HepG2 (cell line): ENCODE results near the gene AMER2.

ENCODE experiments used
- RBM22 ChIP-seq: fragments of 200-400 bp; formaldehyde crosslinking; optimal IDR thresholded peaks from 2 replicates; pipeline ENCODE3; 2017; ENCODE audit warnings: mild to moderate bottlenecking, low read length, moderate library complexity
- SP140L ChIP-seq: sonication (generic); formaldehyde crosslinking; IDR thresholded peaks from 2 replicates; pipeline ENCODE4 v1.4.0; 2020; ENCODE audit warnings: missing genetic modification reagents, borderline replicate concordance
- TRIM24 ChIP-seq: sonication (generic); formaldehyde crosslinking; IDR thresholded peaks from 2 replicates; pipeline ENCODE4 v1.8.0; 2022; ENCODE audit warnings: mild to moderate bottlenecking, missing genetic modification reagents
- ZNF3 ChIP-seq: IDR thresholded peaks from 2 replicates; pipeline ENCODE4 v1.7.0; 2017; ENCODE audit warnings: inconsistent platforms
- ZNF883 ChIP-seq: sonication (generic); formaldehyde crosslinking; IDR thresholded peaks from 2 replicates; pipeline ENCODE4 v1.5.1; 2020; ENCODE audit warnings: mild to moderate bottlenecking, missing genetic modification reagents; ENCODE audit errors: not compliant biosample characterization
- TF ChIP-seq, protein P1 (sequence below), 2 experiments: IDR thresholded peaks; 2 replicates each; pipeline ENCODE4 v1.6.1; 2011 to 2012; ENCODE audit warnings: low read length in 2 of 2, borderline replicate concordance in 1 of 2, low read depth in 1 of 2, mild to moderate bottlenecking in 1 of 2, moderate library complexity in 1 of 2
- TF ChIP-seq, protein P2 (sequence below): sonication (generic); formaldehyde crosslinking; IDR thresholded peaks from 2 replicates; pipeline ENCODE4 v1.5.0; 2020; ENCODE audit warnings: mild to moderate bottlenecking, missing genetic modification reagents, moderate library complexity

DNA sequence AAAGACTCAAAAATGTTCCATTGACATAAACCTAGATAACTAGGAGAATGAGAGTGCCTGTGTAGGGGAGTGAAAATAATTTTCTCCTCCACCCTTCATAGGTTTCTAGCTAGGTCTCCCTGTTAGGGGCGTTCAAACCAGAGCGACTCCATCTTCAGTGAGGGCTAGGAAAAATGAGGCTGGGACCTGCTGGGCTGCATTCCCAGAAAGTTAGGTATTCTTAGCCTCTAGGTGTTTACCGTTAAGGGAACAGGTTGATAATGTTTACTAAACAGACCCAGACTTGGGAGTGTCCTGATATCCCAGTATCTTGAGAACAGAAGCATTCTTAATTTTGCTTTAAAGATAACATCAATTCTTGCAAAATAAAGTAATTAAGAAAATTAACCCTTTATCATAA is 56.0 kb downstream of the AMER2 start:
- TF ChIP-seq, protein P1, sequence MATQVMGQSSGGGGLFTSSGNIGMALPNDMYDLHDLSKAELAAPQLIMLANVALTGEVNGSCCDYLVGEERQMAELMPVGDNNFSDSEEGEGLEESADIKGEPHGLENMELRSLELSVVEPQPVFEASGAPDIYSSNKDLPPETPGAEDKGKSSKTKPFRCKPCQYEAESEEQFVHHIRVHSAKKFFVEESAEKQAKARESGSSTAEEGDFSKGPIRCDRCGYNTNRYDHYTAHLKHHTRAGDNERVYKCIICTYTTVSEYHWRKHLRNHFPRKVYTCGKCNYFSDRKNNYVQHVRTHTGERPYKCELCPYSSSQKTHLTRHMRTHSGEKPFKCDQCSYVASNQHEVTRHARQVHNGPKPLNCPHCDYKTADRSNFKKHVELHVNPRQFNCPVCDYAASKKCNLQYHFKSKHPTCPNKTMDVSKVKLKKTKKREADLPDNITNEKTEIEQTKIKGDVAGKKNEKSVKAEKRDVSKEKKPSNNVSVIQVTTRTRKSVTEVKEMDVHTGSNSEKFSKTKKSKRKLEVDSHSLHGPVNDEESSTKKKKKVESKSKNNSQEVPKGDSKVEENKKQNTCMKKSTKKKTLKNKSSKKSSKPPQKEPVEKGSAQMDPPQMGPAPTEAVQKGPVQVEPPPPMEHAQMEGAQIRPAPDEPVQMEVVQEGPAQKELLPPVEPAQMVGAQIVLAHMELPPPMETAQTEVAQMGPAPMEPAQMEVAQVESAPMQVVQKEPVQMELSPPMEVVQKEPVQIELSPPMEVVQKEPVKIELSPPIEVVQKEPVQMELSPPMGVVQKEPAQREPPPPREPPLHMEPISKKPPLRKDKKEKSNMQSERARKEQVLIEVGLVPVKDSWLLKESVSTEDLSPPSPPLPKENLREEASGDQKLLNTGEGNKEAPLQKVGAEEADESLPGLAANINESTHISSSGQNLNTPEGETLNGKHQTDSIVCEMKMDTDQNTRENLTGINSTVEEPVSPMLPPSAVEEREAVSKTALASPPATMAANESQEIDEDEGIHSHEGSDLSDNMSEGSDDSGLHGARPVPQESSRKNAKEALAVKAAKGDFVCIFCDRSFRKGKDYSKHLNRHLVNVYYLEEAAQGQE (IDR thresholded peaks at IDR 0.05; ENCODE audit: borderline replicate concordance in 1 of 2, low read depth in 1 of 2, low read length in 2 of 2), result no peak
- TF ChIP-seq SP140L (CRISPR knock-in tag) (no peak), RBM22 (no peak), ZNF883 (no peak), ZNF3 (CRISPR knock-in tag) (no peak), TRIM24 (CRISPR knock-in tag) (no peak)
- TF ChIP-seq, protein P2, sequence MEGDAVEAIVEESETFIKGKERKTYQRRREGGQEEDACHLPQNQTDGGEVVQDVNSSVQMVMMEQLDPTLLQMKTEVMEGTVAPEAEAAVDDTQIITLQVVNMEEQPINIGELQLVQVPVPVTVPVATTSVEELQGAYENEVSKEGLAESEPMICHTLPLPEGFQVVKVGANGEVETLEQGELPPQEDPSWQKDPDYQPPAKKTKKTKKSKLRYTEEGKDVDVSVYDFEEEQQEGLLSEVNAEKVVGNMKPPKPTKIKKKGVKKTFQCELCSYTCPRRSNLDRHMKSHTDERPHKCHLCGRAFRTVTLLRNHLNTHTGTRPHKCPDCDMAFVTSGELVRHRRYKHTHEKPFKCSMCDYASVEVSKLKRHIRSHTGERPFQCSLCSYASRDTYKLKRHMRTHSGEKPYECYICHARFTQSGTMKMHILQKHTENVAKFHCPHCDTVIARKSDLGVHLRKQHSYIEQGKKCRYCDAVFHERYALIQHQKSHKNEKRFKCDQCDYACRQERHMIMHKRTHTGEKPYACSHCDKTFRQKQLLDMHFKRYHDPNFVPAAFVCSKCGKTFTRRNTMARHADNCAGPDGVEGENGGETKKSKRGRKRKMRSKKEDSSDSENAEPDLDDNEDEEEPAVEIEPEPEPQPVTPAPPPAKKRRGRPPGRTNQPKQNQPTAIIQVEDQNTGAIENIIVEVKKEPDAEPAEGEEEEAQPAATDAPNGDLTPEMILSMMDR (CRISPR knock-in tag), result no peak
